HG02938 (cell line): ENCODE data around the gene PLPP6.

ENCODE experiments used
- ATAC-seq: cut with Tn5 transposase; IDR thresholded peaks from one replicate; pipeline ENCODE4 v1.9.1; 2021; ENCODE audit warnings: mild to moderate bottlenecking, moderate library complexity; ENCODE audit not compliant: unreplicated experiment

PLPP6 gene

DNA sequence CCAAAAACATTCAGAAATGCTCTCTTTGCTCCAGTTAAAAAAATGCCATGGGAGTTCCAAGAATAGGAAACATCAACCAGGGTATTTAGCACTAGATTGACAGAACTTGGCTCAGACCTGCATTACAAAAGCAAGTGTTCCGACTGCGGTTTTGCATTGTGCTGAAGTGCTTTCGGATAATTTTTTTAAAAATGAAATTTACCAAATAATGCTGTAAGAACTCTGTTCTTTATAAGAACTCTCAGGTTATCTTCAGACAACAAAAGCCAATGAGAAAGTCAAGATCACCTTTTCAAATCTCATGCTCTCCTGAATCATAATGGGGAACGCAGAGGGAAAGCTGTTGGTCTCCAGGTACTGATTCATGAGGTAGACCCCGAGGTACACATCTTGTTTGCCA, 483 bp upstream of the PLPP6 start:
- no peak for ATAC-seq

DNA sequence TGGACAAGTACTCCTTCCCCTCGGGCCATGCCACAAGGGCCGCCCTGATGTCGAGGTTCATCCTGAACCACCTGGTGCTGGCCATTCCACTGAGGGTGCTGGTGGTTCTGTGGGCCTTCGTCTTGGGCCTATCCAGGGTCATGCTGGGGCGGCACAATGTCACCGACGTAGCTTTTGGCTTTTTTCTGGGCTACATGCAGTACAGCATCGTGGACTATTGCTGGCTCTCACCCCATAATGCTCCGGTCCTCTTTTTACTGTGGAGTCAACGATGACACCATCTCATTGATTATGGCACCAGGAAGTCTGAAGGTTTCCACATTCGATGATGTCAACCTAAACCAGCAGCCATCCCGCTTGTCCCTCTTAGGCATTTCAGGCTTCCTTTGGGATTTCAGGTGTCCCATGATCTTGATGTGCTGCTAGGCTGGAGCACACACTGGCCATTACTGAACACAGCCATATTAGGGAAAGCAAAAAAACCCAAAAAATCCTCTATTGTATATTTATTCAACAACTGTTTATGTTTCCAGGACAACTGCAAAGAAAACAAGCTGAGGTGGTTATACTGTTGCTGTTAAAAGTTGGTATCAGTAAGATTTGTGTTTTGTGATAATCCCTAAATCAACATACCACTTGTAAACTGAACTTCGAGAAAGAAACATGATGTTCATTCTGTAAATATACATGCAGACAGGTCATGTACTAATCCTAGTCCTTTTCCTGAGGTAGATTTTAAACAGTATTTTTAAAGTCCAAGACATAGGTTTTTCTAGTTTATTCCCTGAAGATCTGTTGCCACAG, 1.1 kb downstream of the PLPP6 start:
- no peak for ATAC-seq

DNA sequence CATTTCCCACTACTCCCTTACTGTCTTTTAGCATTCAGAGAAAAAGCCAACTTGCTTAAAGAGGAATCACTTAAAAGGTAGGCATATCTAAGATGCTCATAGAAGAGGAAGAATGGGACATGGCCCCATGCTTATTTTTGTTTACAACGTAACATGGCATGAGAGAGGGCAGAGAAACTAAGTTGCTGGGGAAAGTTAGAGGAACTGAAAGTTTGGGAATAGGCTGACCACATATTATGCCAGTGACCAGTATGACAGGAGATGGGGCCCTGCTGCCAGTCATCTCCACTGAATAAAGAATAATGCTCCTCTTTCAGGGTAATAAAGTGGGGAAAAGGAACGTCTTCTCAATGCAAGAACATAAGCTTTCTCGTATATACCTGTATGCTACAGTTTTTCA, 1.9 kb downstream of the PLPP6 start:
- ATAC-seq = no peak

DNA sequence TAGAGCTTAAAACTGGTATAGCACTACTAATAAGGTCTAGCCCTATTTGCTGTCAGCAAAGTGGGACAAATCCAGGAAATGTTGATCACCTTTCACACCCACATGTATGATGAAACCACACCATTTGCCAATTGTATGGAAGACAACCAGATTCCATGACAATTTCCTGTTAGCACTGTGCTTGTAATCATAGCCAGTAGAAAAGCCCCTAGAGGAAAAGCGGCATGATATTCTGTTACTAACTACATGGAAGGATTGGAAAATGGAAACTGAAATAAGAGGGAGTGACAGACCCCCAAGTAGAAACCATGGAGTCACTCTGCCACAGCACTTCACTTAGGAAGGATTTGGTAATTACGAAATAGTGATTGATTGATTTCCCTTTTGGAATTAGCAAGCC, 3.3 kb downstream of the PLPP6 start:
- no peak for ATAC-seq

DNA sequence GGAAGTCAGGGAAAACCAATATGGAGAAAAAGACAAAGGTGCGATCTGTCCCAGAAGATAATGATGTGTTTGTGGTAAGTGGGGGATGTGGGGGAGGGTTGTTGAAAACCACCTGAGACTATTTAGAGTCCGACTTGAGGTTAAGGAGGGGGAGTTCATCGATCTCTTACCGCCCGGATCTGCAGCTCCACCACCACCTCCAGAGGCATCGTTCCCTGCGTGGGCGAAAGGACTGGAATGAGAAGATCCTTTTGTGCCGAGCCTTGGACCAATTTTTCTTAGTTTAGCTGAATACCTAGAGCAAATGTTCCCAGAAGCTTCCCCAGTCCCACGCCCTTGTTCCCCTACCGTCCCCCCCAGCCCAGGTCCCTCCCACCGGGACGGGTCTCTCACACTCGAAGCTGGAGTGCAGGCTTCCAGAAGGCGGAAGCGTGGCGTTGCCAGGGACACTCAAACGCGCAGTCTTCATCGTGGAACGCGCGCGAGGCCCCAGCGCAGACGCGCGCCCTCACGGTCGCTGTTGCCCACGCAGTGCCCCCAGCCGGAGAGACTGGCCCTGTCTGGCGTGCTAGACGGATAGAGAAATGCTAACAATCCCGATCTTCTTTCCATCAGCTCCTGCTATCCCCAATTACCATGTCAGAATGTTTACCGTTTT, 4.1 kb downstream of the PLPP6 start, which contains the start of gene SPATA6L:
TSS of gene SPATA6L (minus strand) at position 439 of the 658 bp plus-strand sequence. CDS start at position 209, 230 bp downstream.
- no peak for ATAC-seq

DNA sequence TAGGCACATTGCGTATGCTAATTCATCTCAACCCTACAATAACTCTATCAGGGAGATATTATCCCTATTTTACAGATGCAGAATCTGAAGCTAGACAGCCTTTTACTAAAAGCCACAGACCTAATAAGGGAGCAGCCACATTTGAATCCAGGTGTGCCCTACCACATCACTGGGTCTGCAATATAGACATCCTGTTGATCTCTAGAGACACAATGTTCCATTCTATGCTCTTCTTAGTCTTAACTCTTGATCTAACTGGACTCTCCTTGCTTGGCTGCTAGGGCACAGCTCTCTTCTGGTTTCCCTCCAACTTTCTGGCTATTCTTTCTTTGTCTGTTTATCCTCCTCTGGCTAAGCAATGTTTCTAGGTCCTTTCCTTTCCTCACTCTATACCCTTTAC, 5.6 kb downstream of the PLPP6 start:
- ATAC-seq = no peak

DNA sequence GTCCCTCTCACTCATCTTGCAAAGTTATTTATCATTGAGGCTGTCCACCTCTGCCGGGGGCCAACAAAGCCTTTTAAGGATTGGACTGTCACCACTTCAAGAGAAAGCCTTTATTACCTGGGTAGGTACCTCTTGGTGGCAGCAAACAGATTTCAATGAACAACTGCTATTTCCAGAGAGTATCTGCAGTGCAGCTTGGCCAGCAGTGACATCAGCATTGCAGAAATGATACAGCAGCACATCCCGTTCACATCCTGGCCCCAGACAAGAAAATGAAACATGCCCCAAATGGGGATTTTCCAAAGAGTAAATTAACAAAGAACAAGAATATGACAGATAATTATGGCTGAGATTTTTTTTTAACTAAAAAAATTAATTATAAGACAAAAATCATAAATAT, 6.5 kb downstream of the PLPP6 start:
- no peak for ATAC-seq

DNA sequence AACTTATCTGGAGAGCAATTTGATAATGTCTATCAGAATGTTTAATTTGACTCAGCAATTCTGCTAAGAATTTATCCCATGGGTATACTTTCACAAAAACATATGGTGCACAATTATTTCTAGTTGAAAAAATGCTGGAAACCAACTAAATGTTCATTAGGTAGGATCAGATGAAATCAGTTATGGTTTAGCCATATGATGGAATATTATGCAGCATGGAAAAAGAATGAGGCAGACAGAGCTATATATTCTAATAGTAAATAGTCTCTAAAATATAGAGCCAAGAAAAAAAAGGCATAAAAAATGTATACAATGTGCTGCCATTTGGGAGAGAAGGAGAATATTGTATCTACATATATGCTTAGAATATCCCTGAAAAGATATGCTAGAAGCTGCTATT, 7.8 kb downstream of the PLPP6 start:
- no peak for ATAC-seq

DNA sequence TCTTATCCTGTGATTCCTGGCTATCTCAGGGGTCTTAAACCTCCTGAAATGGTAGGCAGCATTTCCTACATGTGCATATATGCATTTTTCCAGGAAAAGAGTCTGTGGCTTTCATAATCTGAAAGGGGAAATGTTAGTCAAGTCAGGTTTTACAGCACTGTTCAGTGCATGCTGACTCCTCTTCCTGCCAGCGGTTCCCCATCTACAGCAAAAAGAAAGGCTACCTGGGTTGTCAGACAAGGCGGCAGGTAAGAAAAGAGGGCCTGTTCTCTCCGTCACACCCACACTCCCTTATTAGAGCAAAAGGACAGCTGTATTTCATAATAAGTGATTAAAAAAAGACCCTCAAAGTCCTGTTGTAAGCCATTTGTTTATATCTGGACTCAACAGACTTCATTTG, 8.5 kb downstream of the PLPP6 start:
- no peak for ATAC-seq

DNA sequence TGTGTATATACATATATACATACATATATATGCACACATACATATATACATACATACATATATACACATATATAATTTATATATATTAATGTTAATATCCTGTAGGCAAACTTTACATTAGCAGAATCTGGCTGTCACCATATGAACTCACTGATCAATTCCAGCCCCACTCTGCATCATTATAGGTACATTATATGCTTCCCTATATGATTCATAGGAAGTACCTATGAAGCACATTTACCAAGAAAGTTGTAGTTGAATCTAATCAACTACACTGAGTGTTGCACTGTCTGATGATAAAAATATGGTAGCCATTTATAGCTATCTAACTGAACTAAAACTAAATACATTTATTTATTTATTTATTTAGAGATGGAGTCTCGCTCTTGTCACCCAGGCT, 9.6 kb downstream of the PLPP6 start:
- ATAC-seq = no peak

DNA sequence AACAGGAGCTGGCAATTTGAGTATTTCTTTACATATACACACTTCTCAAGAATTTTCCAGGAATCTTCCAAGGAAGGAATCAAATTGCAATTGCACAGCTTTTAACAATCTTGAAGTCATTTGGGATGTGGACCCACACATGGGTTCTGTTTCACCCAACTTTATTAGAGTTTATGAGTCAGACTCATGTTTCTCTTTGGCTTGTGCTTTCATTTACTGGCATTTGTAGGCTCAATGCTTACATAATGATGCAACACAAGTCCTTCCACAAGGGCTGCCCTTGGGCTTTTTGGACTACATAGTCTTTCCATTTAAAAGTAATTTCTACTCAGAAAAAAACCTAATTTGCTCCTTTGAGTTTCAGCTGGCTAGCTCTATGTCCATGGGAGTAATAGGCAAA, 12.7 kb downstream of the PLPP6 start:
- no peak for ATAC-seq

DNA sequence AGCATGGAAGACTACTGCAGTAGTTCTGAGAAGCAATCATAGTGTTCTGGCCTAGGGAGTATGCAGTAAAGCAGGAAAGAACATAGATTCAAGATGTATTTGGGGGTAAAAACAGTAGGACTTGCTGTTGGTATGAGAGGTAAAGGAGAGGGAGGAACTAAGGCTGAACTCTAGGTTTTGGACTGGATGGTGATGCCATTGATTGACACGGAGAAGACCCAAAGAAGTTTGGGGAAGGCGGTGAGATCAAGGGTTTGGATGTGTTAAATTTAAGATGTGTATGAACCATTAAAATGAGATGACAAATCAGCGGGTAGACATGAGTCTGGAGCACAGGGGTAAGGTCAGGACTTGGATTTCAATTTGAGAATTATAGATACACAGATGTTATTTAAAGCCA, 15.3 kb downstream of the PLPP6 start:
- ATAC-seq = no peak

DNA sequence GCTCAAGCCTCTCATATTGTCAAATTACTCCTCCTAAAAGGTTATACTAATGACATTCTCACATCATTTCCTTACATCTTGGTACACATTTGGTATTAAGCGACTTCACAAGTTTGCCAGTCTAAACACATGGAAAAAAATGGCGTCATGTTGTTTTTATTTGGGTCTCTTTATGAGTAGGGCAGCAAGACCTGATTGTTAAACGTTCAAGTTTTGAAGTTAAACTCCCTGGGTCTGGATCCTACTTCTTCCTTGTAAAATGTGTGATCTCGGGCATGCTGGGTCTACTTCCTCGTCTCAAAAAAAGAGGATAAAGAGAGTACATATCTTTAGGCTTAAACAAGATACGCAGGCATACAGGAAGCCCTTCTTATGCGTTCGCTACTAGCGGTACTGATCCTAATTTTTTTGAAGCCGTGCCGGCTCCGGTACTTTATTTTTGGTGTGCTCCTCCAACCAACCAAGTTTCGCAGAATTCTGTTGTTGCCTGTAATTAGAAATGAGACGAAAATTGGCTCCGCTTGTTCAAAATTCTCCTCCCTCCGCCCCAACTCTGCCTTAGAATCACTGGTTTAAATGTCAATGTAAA, 16.7 kb downstream of the PLPP6 start:
- peak; percentile 14 for ATAC-seq

DNA sequence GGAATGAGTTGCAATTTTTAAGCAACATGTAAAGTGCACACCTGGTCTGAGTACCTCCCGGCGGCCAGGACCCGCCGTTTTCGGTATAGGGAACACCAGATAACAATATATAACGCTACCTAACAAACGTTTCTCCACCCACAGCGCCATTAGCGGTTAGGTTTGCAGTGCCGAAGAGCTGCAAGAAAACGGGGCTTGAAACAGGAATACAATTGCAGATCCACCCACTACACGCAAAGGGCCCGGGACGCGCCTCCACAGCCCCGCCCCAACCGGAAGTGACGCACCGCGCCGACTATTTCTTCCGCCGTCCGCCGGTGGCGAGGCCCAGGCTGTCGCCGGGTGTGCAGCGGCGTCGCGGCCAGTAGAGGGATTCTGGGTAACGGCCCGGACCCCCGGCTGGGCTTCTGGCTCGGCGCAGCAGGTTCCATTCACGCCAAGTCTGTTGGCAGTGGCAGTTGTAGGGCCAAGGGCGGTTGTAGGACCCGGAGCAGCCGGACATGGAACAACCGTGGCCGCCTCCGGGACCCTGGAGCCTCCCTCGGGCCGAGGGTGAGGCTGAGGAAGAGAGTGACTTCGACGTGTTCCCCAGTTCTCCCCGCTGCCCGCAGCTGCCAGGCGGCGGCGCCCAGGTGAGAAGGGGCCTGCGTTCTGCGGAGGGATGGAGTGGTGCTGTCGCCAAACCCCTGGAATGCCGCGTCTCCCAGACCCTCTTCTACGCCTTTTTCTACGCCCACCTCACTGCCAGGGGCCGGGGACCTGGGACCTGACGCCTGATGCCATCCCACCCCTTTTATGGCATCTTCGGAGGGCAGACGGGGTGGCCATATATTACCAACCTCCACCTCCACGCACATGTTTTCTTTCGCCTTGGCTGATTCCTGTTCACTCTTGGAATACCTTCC, 17.4 kb downstream of the PLPP6 start, which contains the start of gene CDC37L1:
TSS of gene CDC37L1 (plus strand) at position 302 of the 905 bp plus-strand sequence. CDS start at position 501, 199 bp downstream.
- ATAC-seq = peak; percentile 95

DNA sequence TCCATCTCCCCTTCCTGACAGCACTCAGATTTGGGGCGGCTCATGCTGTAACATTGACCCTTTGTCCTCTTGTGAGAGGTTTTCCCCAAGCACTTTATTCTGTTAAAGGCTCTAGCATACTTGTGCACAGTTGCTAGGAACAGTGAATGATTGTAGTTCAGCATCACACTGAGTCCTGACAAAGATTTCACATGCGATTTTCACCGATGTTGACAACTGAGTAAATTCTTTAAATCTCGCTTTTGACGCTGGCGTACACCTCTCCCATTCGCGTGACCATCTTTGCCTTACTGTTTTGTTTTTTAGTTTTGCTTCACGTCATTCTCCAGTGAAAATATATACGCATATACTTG, 18.1 kb downstream of the PLPP6 start:
- no peak for ATAC-seq

DNA sequence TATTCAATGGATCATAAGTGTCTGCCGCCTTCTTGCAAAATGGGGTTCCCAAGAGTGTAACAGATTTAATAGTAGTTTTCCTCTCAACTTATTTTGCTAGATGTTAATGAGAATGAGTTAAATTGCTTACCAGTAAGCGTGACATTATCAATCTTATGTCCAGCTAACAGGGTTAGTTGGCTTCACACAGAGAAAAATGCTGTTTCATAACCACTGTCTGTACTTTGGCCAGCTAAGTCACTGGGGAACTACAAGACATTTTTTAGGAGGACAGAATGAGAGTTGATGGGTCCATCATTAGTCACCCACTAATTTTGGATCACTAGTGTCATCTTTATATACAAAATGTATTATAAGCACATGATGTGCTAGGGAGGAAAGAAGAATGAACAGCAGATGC, 18.7 kb downstream of the PLPP6 start:
- ATAC-seq = no peak

DNA sequence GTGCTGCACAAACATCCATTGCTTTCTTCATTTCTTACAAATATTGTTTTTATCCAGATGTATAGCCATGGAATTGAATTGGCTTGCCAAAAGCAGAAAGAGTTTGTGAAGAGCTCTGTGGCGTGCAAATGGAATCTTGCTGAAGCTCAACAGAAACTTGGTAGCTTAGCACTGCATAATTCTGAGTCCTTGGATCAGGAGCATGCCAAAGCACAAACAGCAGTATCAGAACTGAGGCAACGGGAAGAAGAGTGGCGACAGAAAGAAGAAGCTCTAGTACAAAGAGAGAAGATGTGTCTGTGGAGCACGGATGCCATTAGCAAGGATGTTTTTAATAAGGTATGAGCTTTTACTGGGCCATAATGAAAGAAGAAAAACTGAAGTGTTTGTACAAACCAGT, 22.7 kb downstream of the PLPP6 start:
- no peak for ATAC-seq

DNA sequence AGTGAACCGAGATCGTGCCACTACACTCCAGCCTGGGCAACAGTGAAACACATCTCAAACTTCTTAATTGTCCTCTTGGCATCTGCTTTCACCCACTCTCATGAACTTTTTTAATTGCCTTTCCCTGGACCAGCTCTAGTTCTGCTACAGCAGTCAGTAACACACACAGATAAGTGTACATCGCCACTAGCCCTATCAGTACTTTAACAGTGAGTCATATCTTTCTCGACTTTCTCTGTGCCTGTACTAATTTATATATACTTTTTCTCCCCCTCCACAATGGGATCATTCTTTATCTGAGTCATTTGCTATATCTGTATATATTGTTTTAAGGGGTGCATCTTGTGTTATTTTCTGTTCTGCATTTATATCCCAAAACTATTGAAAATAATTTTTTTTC, 24.0 kb downstream of the PLPP6 start:
- no peak for ATAC-seq

DNA sequence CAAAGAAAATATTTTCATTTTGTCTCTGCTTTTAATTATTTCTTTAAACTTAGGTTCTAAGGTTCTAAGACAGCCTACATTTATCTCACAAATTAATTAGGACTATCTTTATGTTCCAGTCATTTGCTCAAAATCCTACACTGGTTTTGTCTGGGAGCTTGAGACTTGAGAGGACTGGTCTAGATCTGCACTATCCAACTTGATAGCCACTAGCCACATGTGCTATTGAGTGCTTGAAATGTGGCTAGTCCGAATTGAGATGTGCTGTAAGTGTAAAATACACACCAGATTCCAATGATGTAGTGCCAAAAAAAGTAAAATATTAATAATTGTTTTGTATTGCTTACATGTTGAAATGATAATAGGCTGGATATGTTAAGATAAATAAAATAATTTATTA, 24.5 kb downstream of the PLPP6 start:
- ATAC-seq = no peak

DNA sequence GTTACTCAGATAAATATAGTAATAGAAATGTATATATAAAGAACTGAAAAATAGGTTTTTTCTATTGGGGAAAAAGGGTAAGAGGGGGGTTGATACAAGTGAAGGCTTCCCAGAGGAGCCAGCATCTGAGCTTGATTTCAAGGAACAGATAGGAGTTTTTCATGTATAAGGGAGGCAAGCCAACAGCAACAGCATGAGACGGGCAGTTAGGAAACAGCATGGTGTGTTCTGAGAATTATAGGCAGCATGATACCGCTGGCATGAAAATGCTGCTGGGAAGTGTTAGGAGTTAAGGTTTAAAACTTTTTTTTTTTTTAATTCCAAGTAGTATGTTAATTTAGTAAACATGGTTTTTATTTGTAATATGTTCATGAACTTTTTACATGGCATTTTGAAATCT, 26.9 kb downstream of the PLPP6 start:
- no peak for ATAC-seq

DNA sequence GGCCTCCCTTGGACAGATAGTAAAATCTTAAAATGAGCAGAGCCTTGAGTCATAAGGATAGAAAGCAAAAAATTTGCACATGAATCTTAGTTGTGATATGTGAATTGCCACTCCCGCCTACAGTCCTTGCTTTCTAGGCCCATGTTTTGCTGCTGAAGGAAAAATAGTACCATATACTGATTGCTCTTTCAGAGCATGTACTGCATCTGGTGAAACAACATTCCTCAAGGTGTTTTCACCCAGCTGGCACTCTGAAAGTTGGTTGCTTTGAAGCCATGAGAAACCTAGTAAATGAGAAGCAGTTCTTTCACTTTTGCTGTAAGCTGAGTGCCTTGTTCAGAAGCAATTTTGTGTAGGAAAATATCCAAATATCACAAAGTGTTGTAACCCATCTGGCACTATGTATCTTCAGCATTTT, 27.6 kb downstream of the PLPP6 start:
- ATAC-seq = peak; percentile 71
